Measurements from ENCODE around the gene SORCS2. TPM values are rescaled to one million over a fixed set of nuclear protein-coding genes. Genes with fewer than 3 reads are reported as not detected.

SORCS2 gene
- total and polyA plus RNA-seq, 2 of the 4 experiments (the other 2 are of a cell fraction): 0.36 to 0.62 TPM

- no peak overlapping the region for H4K91ac ChIP-seq (ENCODE audit: insufficient read depth, low read depth, low read length)
- no peak for TF ChIP-seq BHLHE40 (IDR thresholded peaks at IDR 0.05; ENCODE audit: low read depth, low read length)
- TF ChIP-seq FOS (IDR thresholded peaks at IDR 0.05; ENCODE audit: low read depth, low read length): no peak
- peaks cover 35% of the 10 kb centered on the region for H3K27me3 ChIP-seq (ENCODE audit: control insufficient read depth, insufficient read depth, low read length)
- H4K5ac ChIP-seq (ENCODE audit: low read depth, low read length): no peak overlapping the region
- H3K36me3 ChIP-seq (ENCODE audit: control insufficient read depth, insufficient read depth, low read length): no peaks in the 10 kb centered on the region
- H3K23ac ChIP-seq (ENCODE audit: low read depth, low read length): no peak overlapping the region
- H2BK120ac ChIP-seq (ENCODE audit: low read depth, low read length): no peak overlapping the region
- ChIA-PET CTCF (no interaction called here), POLR2A (ENCODE audit: unreplicated experiment) (no interaction called here)
- intact Hi-C loops (cut with micrococcal nuclease): no loop called here
- H3K18ac ChIP-seq (ENCODE audit: low read depth, low read length): no peak overlapping the region
- H3K4ac ChIP-seq (ENCODE audit: low read depth, low read length): no peak overlapping the region
- no peak overlapping the region for H2AK9ac ChIP-seq (replicated peaks; ENCODE audit: low read depth, low read length, poor library complexity)
- ATAC-seq (ENCODE audit: low read depth) (no peak), DNase-seq (no peak)
- no peaks in the 10 kb centered on the region for H3K4me1 ChIP-seq (ENCODE audit: control insufficient read depth, insufficient read depth, low read length)
- no peak overlapping the region for H2BK20ac ChIP-seq (ENCODE audit: low read depth, low read length)
- H3K9me3 ChIP-seq (ENCODE audit: control insufficient read depth, insufficient read depth, low read length): no peaks in the 10 kb centered on the region; the same call in 1 of the 2 replicates
- no peak overlapping the region for H2AFZ ChIP-seq (replicated peaks; ENCODE audit: low read length, poor library complexity)
- no peak overlapping the region for H3K27ac ChIP-seq (ENCODE audit: insufficient read depth, low read length)
- no peaks in the 10 kb centered on the region for H3K9me1 ChIP-seq (ENCODE audit: insufficient read depth, low read length)
- H4K8ac ChIP-seq (ENCODE audit: low read depth in 2 of 2, low read length in 2 of 2): no peak overlapping the region
- BruUV-seq (replicated peaks): no TSS peak
- H3K56ac ChIP-seq (ENCODE audit: extremely low read depth, insufficient read depth, low read length): no peak overlapping the region
- H3K9ac ChIP-seq (ENCODE audit: low read depth, low read length): no peak overlapping the region
- H2AK5ac ChIP-seq (ENCODE audit: low read depth, low read length): no peak overlapping the region
- dilution Hi-C loops (cut with HindIII; ENCODE audit: low sequenced_read_pairs, unreplicated experiment): no loop called here
- H3K14ac ChIP-seq (replicated peaks; ENCODE audit: low read depth, low read length): no peak overlapping the region
- no peak overlapping the region for H3K4me3 ChIP-seq (ENCODE audit: insufficient read depth, low read depth, low read length)
- no peaks in the 10 kb centered on the region for H3K79me1 ChIP-seq (ENCODE audit: low read depth in 1 of 2, low read length in 2 of 2)
- in situ Hi-C loops (cut with MboI; ENCODE audit: low sequenced_read_pairs): no loop called here
- H2BK15ac ChIP-seq (ENCODE audit: low read depth, low read length): no peak overlapping the region
- no peak overlapping the region for H3K4me2 ChIP-seq (ENCODE audit: low read depth, low read length)
- no peaks in the 10 kb centered on the region for H4K20me1 ChIP-seq (ENCODE audit: insufficient read depth, low read length)
- no peak overlapping the region for H2BK5ac ChIP-seq (ENCODE audit: low read depth, low read length, poor library complexity, severe bottlenecking)
- WGBS, 2 experiments (ENCODE audit: extremely low coverage in 2 of 2, insufficient read length in 1 of 2): 94% methylated on average over 3 of the region's 8 CpGs; no CpG with 5 or more reads in 1 of the 2 experiments
Measured at GRCh38 chr4:7610841-7611240, 418.5 kb downstream of the SORCS2 start.
